ENCODE measurements around the gene CCT5.

DNA sequence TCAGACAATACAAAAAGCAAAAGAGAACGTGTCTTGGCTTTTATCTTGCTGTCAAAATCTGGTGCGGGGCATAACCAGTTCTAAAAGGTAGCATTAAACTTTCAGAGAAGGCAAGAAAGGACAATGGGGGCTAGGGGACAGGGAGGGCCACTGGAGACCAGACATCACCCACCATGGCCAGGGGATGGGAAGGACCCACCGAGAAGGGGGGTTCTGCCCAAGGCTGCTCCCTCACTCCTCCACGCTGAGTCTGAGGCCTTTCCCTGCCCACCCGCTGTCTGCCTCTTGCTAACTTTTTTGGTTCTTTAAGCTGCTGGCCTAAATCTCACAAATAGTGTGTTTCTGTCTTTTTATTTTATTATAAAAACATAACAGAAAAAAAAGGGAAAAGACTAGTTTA, 34.0 kb upstream of the CCT5 start:
- TF ChIP-seq CTCF (IDR thresholded peaks at IDR 0.05; ENCODE audit: low read depth, low read length) (no peak), EZH2phosphoT487 (IDR thresholded peaks at IDR 0.05; ENCODE audit: low read depth) (no peak)

All from OCI-LY3 (cell line).